Immature natural killer cell (primary cell): Measurements from ENCODE around the gene CBLC. TPM values are rescaled to one million over a fixed set of nuclear protein-coding genes. Genes with fewer than 3 reads are reported as not detected.

ENCODE experiments used
- DNase-seq, 3 donors: peaks; one replicate each; pipeline ENCODE4 v3.0.0; 2022; ENCODE audit warnings: mixed read lengths in 1 of 3
- H3K27ac Mint-ChIP-seq, 6 donors: one replicate each; pipeline ENCODE4 v1.8.0; 2020; ENCODE audit warnings: mixed read lengths in 6 of 6, mild to moderate bottlenecking in 5 of 6, inconsistent platforms in 4 of 6, moderate library complexity in 3 of 6
- H3K27me3 Mint-ChIP-seq, 3 donors: one replicate each; pipeline ENCODE4 v1.8.0; 2020 to 2021; ENCODE audit warnings: low read depth in 3 of 3, mild to moderate bottlenecking in 3 of 3, mixed read lengths in 3 of 3, moderate library complexity in 3 of 3, inconsistent platforms in 1 of 3
- H3K36me3 Mint-ChIP-seq, 3 donors: one replicate each; pipeline ENCODE4 v1.8.0; 2020; ENCODE audit warnings: mixed read lengths in 3 of 3, inconsistent platforms in 2 of 3, mild to moderate bottlenecking in 2 of 3
- H3K4me1 Mint-ChIP-seq, 2 donors: one replicate each; pipeline ENCODE4 v1.8.0; 2020; ENCODE audit warnings: inconsistent platforms in 2 of 2, mild to moderate bottlenecking in 2 of 2, mixed read lengths in 2 of 2, moderate library complexity in 1 of 2
- H3K4me3 Mint-ChIP-seq, 5 donors: one replicate each; pipeline ENCODE4 v1.8.0; 2020; ENCODE audit warnings: mild to moderate bottlenecking in 5 of 5, mixed read lengths in 5 of 5, inconsistent platforms in 3 of 5, moderate library complexity in 3 of 5
- H3K9me3 Mint-ChIP-seq, 6 donors: one replicate each; pipeline ENCODE4 v1.8.0; 2020; ENCODE audit warnings: mild to moderate bottlenecking in 6 of 6, mixed read lengths in 6 of 6, inconsistent platforms in 4 of 6, moderate library complexity in 3 of 6
- polyA plus RNA-seq, 3 donors: library from polyadenylated mRNA; unstranded; fragments of 300-500 nt; fragmentation: Illumina TruSeq; gene quantifications; one replicate each; pipeline ENCODE4 v1.2.3, GENCODE V29; 2021

Gene CBLC
- polyA plus RNA-seq, 3 donors from 2014 or later, result not detected

DNA sequence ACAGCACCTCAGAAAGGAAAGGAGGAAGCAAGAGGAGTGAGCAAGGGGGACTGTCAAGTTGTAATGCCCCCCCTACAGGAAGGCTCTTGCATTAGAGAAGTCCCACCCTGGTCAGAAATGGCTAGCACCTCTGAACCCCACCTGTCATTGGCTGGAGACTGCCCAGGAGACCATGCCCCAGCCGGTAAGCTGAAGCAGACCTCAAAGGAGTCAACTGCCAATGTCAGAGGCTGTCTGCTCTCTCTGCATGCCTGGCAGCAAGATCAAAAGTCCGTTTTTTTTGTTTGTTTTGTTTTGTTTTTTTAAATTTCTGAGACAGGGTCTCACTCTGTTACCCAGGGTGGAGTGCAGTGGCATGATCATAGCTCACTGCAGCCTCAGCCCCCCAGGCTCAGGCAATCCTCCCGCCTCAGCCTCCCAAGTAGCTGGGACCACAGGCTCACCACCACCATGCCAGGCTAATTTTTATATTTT lies 37.3 kb upstream of the CBLC start:
- Mint-ChIP-seq H3K27me3 (peaks cover 0 to 4% (median 2%) of the 10 kb centered on the region in 3 donors), H3K27ac (peak overlapping the region in 5 of 6 donors; percentile 17 to 81 (median 64)), H3K4me1 (peaks cover 34 to 40% of the 10 kb centered on the region in 2 donors), H3K4me3 (no peak overlapping the region), H3K9me3 (no peaks in the 10 kb centered on the region), H3K36me3 (no peaks in the 10 kb centered on the region)
- peak in 2 of 3 donors; percentile 39 to 43 for DNase-seq

DNA sequence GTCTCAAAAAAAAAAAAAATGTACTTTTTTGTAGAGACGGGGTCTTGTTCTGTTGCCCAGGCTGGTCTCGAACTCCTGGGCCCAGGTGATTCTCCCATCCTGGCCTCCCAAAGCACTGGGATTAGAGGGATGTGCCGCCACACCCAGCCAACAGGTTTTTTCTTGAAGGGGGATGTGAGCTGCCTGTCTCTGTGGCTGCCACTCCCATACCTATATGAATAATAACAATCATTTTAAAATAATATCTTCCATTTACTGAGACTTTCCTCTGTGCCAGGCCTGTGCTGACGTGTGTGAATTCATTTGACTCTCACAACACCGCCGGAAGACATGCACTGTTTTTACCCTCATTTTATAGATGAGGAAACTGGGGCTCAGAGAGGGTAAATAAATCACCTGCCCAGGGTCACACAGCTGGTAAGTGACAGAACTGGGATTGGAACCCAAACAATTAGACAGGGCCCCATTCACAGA lies 36.4 kb upstream of the CBLC start:
- H3K9me3 Mint-ChIP-seq, result no peaks in the 10 kb centered on the region
- peaks cover 33 to 40% of the 10 kb centered on the region in 2 donors for H3K4me1 Mint-ChIP-seq
- no peaks in the 10 kb centered on the region for H3K36me3 Mint-ChIP-seq
- no peak for DNase-seq
- peaks cover 0 to 5% (median 4%) of the 10 kb centered on the region in 3 donors for H3K27me3 Mint-ChIP-seq
- H3K4me3 Mint-ChIP-seq, result no peak overlapping the region
- peak overlapping the region in 4 of 6 donors; percentile 10 to 63 (median 48) for H3K27ac Mint-ChIP-seq

DNA sequence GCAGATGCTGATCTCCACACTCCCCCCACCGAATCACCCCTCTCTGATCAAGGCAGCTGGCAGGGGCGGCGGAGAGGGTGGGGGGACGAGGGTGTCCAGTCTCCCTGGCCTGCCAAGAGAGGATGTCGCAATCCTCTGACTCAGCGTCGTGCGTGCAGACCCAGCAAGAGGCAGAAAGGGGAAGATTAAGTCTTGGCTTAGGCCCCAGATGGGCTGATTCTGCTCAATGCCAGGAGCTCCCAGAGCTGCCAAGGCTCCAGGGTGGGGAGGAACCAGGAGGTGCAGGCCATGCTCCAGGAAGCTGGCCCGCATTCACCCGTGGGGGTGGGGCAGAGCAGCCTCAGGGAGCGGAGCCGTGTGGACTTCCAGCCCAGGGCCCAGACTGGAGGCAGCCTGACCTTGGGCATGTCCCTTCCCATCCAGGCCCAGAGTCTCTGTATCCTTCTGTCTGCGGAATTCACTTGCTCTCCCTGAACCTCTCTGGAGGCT lies 35.8 kb upstream of the CBLC start:
- no peaks in the 10 kb centered on the region for H3K9me3 Mint-ChIP-seq
- H3K27me3 Mint-ChIP-seq, result peaks cover 0 to 4% (median 3%) of the 10 kb centered on the region in 3 donors
- H3K36me3 Mint-ChIP-seq, result no peaks in the 10 kb centered on the region
- peak overlapping the region in 4 of 6 donors; percentile 10 to 63 (median 55) for H3K27ac Mint-ChIP-seq
- DNase-seq, result no peak
- H3K4me1 Mint-ChIP-seq, result peaks cover 33 to 42% of the 10 kb centered on the region in 2 donors
- no peak overlapping the region for H3K4me3 Mint-ChIP-seq

DNA sequence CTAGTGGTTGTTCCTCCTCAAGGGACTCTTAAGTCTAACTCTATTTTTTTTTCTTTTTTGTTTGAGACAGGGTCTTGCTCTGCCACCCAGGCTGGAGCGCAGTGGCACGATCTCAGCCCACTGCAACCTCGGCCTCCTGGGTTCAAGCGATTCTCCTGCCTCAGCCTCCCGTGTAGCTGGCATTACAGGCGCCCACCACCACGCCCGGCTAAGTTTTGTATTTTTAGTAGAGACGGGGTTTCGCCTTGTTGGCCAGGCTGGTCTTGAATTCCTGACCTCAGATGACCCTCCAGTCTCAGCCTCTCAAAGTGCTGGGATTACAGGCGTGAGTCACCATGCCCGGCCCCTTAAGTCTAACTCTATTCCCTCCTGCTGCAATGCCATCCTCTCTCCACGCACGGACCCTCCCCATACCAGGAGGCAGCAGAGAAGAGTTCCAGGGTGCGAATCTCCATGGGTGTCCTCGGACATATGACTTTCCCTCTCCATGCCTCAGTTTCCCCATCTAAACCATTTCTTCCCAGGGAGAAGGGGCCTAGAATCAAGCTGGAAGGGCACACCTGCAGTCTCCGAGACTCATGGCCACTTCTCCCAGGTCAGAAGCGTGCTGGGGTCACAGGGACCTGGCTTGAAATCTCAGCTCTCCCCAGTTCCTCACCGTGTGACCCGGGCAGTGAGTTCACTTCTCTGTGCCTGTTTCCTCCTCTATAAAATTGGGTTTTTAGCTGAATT lies 35.2 kb upstream of the CBLC start:
- Mint-ChIP-seq H3K27ac (peak overlapping the region in 4 of 6 donors; percentile 24 to 86 (median 62)), H3K4me1 (peaks cover 33 to 39% of the 10 kb centered on the region in 2 donors), H3K36me3 (no peaks in the 10 kb centered on the region), H3K27me3 (peaks cover 0 to 4% (median 4%) of the 10 kb centered on the region in 3 donors), H3K4me3 (no peak overlapping the region), H3K9me3 (no peaks in the 10 kb centered on the region)
- no peak for DNase-seq

DNA sequence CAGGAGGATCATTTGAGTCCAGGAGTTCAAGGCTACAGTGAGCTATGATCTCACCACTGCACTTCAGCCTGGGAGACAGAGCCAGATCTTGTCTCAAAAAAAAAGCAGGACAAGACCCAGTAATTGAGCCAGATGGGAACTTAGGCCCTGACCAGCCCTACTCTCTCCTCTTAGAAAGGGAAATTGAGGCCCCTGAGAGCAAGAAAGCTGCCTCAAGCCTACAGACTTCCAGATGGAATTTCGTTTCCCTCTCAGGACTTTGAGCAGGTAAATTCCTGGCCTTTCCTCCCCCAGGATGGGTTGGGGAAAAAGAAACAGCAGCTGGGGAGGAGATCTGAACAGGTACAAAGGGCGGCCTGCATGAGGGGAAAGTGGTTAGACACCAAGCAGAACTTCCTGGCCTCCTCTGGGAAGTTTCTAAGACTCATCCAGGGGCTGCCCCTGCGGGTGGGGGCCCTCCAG lies 32.8 kb upstream of the CBLC start:
- Mint-ChIP-seq H3K4me1 (peaks cover 36 to 38% of the 10 kb centered on the region in 2 donors), H3K36me3 (peaks cover 0 to 3% (median 0%) of the 10 kb centered on the region in 3 donors), H3K27ac (peak overlapping the region in 5 of 6 donors; percentile 17 to 79 (median 76)), H3K27me3 (peaks cover 3 to 13% (median 3%) of the 10 kb centered on the region in 3 donors), H3K4me3 (no peak overlapping the region), H3K9me3 (no peaks in the 10 kb centered on the region)
- DNase-seq, result no peak

DNA sequence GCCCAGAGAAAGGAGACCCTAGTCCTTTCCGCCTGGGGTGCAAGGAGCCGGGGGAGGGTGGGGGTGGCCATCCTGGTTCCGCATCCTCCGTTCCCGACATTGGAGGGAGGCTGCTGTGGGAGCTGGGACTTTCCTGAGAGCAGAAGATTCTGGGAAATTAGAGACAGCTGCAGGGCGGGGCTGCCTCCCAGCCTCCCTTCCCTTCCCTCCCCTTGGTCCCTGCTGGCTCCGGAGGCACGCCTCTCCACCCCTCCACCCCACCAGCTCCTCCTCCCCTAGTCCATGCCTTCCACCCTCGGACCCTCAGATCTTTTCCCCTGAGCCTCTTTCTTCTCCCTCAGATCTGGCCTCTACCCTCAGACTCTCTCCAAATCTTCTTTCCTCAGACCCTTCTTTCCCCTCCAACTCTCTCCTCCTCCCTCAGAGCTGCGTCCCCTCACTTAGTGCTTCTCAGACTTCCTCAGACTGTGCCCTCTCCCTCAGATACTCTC lies 32.3 kb upstream of the CBLC start:
- DNase-seq, result no peak
- H3K36me3 Mint-ChIP-seq, result peaks cover 0 to 3% (median 0%) of the 10 kb centered on the region in 3 donors
- H3K9me3 Mint-ChIP-seq, result no peaks in the 10 kb centered on the region
- peak overlapping the region in 5 of 6 donors; percentile 90 to 98 (median 94) for H3K27ac Mint-ChIP-seq
- H3K27me3 Mint-ChIP-seq, result peaks cover 3 to 13% (median 3%) of the 10 kb centered on the region in 3 donors
- peaks cover 36 to 38% of the 10 kb centered on the region in 2 donors for H3K4me1 Mint-ChIP-seq
- peak overlapping the region in 2 of 5 donors; percentile 33 to 83 for H3K4me3 Mint-ChIP-seq

DNA sequence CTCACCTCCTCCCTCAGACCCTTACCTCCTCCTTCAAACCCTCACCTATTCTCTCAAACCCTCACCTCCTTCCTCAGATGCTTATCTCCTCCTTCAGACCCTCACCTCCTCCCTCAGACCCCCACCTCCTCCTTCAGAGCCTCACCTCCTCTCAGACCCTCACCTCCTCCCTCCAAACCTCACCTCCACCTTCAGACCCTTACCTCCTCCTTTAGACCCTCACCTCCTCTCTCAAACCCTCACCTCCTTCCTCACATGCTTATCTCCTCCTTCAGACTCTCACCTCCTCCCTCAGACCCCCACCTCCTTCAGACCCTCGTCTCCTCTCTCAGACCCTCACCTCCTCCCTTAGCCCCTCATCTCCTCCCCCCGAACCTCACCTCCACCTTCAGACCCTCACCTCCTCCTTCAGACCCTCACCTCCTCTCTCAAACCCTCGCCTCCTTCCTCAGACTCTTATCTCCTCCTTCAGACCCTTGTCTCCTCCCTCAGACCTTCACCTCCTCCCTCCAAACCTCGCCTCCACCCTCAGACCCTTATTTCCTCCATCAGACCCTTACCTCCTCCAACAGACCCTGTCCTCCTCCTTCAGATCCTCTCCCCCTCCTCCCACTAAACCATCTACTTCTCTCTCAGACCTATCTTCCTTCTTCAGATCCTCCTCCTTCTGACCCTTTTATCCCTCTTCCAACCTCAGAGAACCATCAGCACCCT lies 31.6 kb upstream of the CBLC start:
- Mint-ChIP-seq H3K36me3 (peaks cover 0 to 4% (median 3%) of the 10 kb centered on the region in 3 donors), H3K27ac (peak overlapping the region; percentile 46 to 98 (median 93)), H3K4me3 (peak overlapping the region; percentile 56 to 83 (median 62)), H3K4me1 (peaks cover 41 to 44% of the 10 kb centered on the region in 2 donors), H3K9me3 (no peaks in the 10 kb centered on the region), H3K27me3 (peaks cover 3 to 19% (median 7%) of the 10 kb centered on the region in 3 donors)
- no peak for DNase-seq

DNA sequence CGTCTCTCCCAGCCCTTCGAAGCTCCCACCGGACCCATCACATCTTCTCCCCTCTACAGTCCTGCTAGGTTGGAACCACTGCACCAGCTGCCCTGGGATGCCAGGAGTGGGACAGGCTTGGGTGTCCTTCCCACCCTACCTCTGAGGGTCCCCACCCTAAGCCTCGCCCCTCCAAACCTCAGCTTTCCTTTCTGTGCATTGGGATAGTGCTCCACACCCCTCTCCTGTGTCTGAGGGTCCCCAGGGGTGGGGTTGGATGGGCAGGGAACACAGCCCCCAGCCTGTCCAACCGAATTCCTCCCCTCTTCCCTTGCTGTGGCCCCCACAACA lies 31.1 kb upstream of the CBLC start:
- no peak for DNase-seq
- H3K4me1 Mint-ChIP-seq, result peaks cover 46 to 47% of the 10 kb centered on the region in 2 donors
- H3K27me3 Mint-ChIP-seq, result peaks cover 5 to 21% (median 8%) of the 10 kb centered on the region in 3 donors
- H3K4me3 Mint-ChIP-seq, result peak overlapping the region; percentile 58 to 93 (median 70)
- H3K9me3 Mint-ChIP-seq, result no peaks in the 10 kb centered on the region
- peak overlapping the region; percentile 76 to 98 (median 95) for H3K27ac Mint-ChIP-seq
- peaks cover 0 to 7% (median 3%) of the 10 kb centered on the region in 3 donors for H3K36me3 Mint-ChIP-seq

DNA sequence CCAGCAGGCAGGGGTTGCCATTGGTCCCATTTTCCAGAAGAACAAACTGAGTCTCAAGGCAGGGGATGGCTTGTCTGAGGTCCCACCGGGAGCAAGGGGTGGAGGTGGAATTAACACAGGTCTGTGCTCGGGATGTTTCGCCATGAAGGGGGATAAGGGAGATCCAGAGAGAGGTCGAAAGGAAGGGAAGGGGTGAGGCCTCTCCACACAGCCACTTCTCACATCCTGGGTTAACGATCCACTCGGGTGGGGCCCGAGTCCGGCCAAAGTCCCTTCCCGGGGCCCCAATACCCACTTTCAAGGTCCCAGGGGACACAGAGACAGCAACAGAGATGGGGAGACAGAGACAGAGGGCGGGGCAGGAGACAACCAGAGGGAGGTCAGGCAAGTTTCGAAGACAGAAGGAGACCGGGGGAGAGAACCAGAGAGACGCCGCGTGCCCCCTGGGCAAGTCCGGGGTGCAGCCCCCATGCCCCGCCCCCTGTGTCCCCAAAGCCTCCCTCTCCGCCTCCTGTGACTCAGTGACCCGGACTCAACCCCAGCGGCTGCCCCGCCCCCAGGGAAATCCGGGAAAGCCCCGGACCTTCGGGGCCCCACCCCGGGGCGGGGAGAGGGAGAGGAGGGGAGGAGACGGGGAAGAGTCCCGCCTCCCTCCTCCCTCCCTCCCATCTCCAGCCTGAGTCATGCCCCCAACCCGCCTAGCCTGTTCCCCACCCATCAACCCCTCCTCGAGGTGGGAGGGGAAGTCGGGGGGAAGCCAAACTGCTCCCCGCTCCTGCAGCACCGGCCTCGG lies 30.5 kb upstream of the CBLC start:
- no peaks in the 10 kb centered on the region for H3K9me3 Mint-ChIP-seq
- peaks cover 7 to 24% (median 8%) of the 10 kb centered on the region in 3 donors for H3K27me3 Mint-ChIP-seq
- DNase-seq, result peak; percentile 76 to 80 (median 78)
- H3K4me3 Mint-ChIP-seq, result peak overlapping the region; percentile 86 to 96 (median 88)
- peaks cover 0 to 11% (median 6%) of the 10 kb centered on the region in 3 donors for H3K36me3 Mint-ChIP-seq
- H3K27ac Mint-ChIP-seq, result peak overlapping the region; percentile 79 to 98 (median 96)
- peaks cover 51 to 52% of the 10 kb centered on the region in 2 donors for H3K4me1 Mint-ChIP-seq

DNA sequence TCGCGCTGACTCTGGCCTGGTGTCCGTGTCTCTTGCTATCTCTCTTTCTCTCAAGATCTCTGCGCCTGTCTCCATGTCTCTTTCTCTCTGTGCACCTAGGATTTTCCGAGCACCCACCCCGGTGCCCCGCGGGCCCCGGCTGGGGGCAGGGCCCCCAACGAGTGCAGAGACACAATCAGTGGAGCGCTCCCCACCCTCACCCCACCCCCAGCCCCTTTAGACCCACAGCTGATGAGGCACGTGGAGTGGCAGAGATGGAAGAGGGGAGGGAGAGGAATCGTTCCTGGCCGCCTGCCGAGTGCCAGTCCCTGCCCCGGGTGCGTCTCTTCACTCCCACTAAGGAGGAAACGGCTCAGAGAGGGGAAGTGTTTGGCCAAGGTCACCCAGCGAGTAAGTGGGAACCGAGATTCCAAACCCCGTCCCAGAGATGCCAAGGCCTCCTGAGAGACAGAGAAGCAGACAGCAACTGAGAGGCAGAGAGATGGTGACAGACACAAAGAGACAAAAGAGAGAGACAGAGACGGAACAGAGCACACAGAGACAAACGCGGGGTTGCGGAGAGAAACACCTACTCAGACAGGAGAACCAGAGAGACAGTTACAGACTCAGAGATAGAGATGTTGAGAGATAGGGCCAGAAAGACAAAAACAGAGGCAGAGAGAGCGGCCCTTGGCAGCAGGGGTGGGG lies 29.8 kb upstream of the CBLC start:
- H3K36me3 Mint-ChIP-seq, result peaks cover 4 to 17% (median 12%) of the 10 kb centered on the region in 3 donors
- H3K9me3 Mint-ChIP-seq, result no peaks in the 10 kb centered on the region
- peaks cover 8 to 30% (median 9%) of the 10 kb centered on the region in 3 donors for H3K27me3 Mint-ChIP-seq
- H3K4me1 Mint-ChIP-seq, result peaks cover 54 to 59% of the 10 kb centered on the region in 2 donors
- H3K4me3 Mint-ChIP-seq, result peak overlapping the region; percentile 86 to 96 (median 88)
- DNase-seq, result no peak
- H3K27ac Mint-ChIP-seq, result peak overlapping the region; percentile 94 to 98 (median 96)

DNA sequence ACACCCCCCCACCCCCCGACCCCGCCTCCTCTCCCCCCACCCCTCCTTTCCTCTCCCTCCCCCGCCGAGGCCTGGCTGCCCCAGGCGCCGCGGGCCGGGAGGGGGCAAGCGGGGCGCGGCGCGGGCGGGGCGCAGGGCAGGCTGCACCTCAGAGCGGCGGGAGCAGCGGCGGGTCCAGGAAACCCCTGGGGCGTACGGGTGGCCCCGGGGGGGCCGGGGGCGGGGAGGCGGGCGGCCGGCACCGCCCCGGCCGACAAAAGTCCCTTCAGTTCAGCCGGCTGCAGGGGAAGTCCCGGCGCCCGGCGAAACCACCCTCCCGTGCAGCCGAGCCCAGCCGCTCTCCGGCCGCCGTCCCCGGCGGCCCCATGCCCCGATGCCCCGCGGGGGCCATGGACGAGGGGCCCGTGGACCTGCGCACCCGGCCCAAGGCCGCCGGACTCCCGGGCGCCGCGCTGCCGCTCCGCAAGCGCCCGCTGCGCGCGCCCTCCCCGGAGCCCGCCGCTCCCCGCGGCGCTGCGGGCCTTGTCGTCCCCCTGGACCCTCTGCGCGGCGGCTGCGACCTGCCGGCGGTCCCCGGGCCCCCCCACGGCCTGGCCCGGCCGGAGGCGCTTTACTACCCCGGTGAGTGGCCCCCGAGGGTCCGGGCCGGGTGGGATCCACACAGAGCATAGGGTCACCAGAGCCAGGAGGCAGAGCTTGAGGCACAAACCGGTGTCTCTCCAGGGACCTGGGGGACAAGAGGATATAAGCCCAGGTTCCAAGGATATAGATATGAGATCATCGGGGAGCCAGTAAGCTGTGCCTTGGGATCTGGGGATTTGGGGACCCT lies 29.1 kb upstream of the CBLC start, which contains the start of gene BCL3:
BCL3 (plus strand) TSS at position 283 of the 829 bp plus-strand sequence; CDS start at position 366, 83 bp downstream.
- peak within 1 kb of the TSS; percentile 88 to 96 (median 88) for H3K4me3 Mint-ChIP-seq
- H3K27ac Mint-ChIP-seq, result peak within 1 kb of the TSS; percentile 94 to 98 (median 97)
- H3K36me3 Mint-ChIP-seq, result peaks cover 4 to 17% (median 12%) of the 10 kb centered on the region in 3 donors
- H3K9me3 Mint-ChIP-seq, result no peaks in the 10 kb centered on the region
- H3K4me1 Mint-ChIP-seq, result peaks cover 58 to 66% of the 10 kb centered on the region in 2 donors
- DNase-seq, result peak; percentile 83 to 85 (median 85)
- H3K27me3 Mint-ChIP-seq, result peaks cover 14 to 37% (median 15%) of the 10 kb centered on the region in 3 donors
